ENCODE results near the gene PHF23. TPM values are rescaled to one million over a fixed set of nuclear protein-coding genes. Genes with fewer than 3 reads are reported as not detected.
A peak's percentile ranks its signal among the peaks of the same experiment; 100 is the strongest.

PHF23 gene
- total RNA-seq, 1 experiment from 2014 or later: 110 TPM

- Histone ChIP-seq H3K9me3 (ENCODE audit: control insufficient read depth, low read depth, low read length) (no peaks in the 10 kb centered on the region), H3K27ac (ENCODE audit: insufficient read length, low read depth, low read length) (no peak overlapping the region)
- WGBS (ENCODE audit: extremely low coverage, insufficient read length, low lambda C conversion rate): no CpG with 5 or more reads among the region's 4 CpGs
Measured at GRCh38 chr17:7248796-7249195, 9.5 kb upstream of the PHF23 start.

More at GRCh38 chr17:7248796-7249195, 9.5 kb upstream of the PHF23 start:
- H3K36me3 Mint-ChIP-seq (ENCODE audit: insufficient read depth in 1 of 3, low read depth in 3 of 3): peaks cover 21 to 39% (median 34%) of the 10 kb centered on the region in 3 experiments
- no peak overlapping the region for H4K5ac ChIP-seq (ENCODE audit: insufficient read length, low read depth, low read length)
- 0 out of 7 replicates have a peak overlapping the region, but pooled peaks of 1 of the 3 experiments have one; percentile 33 for H3K27ac Mint-ChIP-seq
- no peak for DNase-seq
- peak overlapping the region; percentile 16 to 24; a peak in 3 of 5 replicates for H3K4me3 Mint-ChIP-seq
- H3K18ac ChIP-seq (ENCODE audit: insufficient read length, low read depth, low read length): no peak overlapping the region
- peaks cover 23% of the 10 kb centered on the region; the same call in 1 of the 2 replicates for H3K79me2 ChIP-seq (ENCODE audit: insufficient read depth, low read length)
- no peak overlapping the region for H3K23ac ChIP-seq (ENCODE audit: insufficient read length, low read depth, low read length)
- no peaks in the 10 kb centered on the region for H3K27me3 ChIP-seq (ENCODE audit: insufficient read depth, low read length)
- TF ChIP-seq CTCF (conservative IDR thresholded peaks at IDR 0.05): no peak
- H2BK5ac ChIP-seq (ENCODE audit: insufficient read length, low read length): no peak overlapping the region
- H3K4me1 Mint-ChIP-seq: peaks cover 31 to 34% of the 10 kb centered on the region in 2 experiments
- no peak overlapping the region for H2AFZ ChIP-seq (ENCODE audit: low read length)
- no peak overlapping the region for H2AK5ac ChIP-seq (ENCODE audit: insufficient read length, low read length)
- no peaks in the 10 kb centered on the region for H3K27me3 Mint-ChIP-seq (ENCODE audit: low read depth)
- no peak overlapping the region for H3K4ac ChIP-seq (ENCODE audit: low read depth, low read length)
- H3T11ph ChIP-seq (ENCODE audit: low read length): no peak overlapping the region
- H3K9ac ChIP-seq (ENCODE audit: extremely low read depth, insufficient read length, low read length): peak overlapping the region; percentile 16
- peaks cover 13% of the 10 kb centered on the region for H3K79me1 ChIP-seq (ENCODE audit: insufficient read depth, low read depth, low read length, poor library complexity, severe bottlenecking)
- no peak overlapping the region for H3K56ac ChIP-seq (ENCODE audit: insufficient read length, low read depth, low read length)
- H2BK120ac ChIP-seq (ENCODE audit: low read depth, low read length, poor library complexity, severe bottlenecking): no peak overlapping the region
- H3K4me1 ChIP-seq (ENCODE audit: insufficient read depth, low read length): no peaks in the 10 kb centered on the region; the same call in 1 of the 2 replicates
- no peak overlapping the region for H2BK15ac ChIP-seq (ENCODE audit: low read depth, low read length)
- H4K20me1 ChIP-seq (ENCODE audit: control insufficient read depth, insufficient read depth, insufficient read length): no peaks in the 10 kb centered on the region
- no peak overlapping the region for H3K4me2 ChIP-seq (ENCODE audit: insufficient read depth, insufficient read length, low read length)
- no peaks in the 10 kb centered on the region for H3K9me3 Mint-ChIP-seq
- no peak overlapping the region for H2BK20ac ChIP-seq (ENCODE audit: low read depth, low read length, poor library complexity, severe bottlenecking)
- no peak overlapping the region for H3K14ac ChIP-seq (ENCODE audit: insufficient read depth, low read length)
- H4K8ac ChIP-seq (replicated peaks; ENCODE audit: insufficient read length, low read depth, low read length): no peak overlapping the region
- H2BK12ac ChIP-seq (ENCODE audit: insufficient read length, low read depth, low read length): no peak overlapping the region
- peaks cover 6% of the 10 kb centered on the region for H3K23me2 ChIP-seq (ENCODE audit: insufficient read length, low read depth, low read length, poor library complexity, severe bottlenecking)
- no peak overlapping the region for H4K91ac ChIP-seq (ENCODE audit: insufficient read length, low read depth, low read length)
